ENCODE results near the gene CISD3.

DNA sequence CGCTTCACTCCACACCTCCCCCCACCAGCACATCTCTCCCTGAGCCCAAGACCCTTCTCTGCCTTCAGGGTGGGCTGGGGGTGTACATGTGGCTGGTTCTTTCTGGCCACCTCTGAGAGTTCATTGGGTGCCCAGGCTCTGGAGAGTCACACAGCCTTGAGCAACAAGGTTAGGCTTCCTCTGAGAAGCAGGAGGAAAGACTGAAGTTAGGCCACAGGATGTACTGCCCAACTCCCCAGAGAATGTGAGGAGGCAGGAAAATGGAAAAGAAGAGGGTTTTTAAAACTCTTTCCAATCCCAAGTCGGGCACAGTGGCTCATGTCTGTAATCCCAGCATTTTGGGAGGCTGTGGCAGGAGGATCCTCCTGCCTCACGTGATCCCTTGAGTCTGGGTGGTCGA is 10.7 kb downstream of the CISD3 start:
- TF ChIP-seq, protein P1, sequence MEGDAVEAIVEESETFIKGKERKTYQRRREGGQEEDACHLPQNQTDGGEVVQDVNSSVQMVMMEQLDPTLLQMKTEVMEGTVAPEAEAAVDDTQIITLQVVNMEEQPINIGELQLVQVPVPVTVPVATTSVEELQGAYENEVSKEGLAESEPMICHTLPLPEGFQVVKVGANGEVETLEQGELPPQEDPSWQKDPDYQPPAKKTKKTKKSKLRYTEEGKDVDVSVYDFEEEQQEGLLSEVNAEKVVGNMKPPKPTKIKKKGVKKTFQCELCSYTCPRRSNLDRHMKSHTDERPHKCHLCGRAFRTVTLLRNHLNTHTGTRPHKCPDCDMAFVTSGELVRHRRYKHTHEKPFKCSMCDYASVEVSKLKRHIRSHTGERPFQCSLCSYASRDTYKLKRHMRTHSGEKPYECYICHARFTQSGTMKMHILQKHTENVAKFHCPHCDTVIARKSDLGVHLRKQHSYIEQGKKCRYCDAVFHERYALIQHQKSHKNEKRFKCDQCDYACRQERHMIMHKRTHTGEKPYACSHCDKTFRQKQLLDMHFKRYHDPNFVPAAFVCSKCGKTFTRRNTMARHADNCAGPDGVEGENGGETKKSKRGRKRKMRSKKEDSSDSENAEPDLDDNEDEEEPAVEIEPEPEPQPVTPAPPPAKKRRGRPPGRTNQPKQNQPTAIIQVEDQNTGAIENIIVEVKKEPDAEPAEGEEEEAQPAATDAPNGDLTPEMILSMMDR (IDR thresholded peaks at IDR 0.05), result no peak
- TF ChIP-seq EZH2 (IDR thresholded peaks at IDR 0.05; ENCODE audit: borderline replicate concordance, insufficient read depth, low read depth, low read length, poor library complexity, severe bottlenecking), result no peak
